Fibroblast of pulmonary artery (primary cell): ENCODE measurements around the gene ATP2B3.

Experiments used
- DNase-seq: peaks from one replicate; pipeline ENCODE4 v3.0.0-alpha.2; 2010; ENCODE audit warnings: low read depth
- H3K4me3 ChIP-seq: replicated peaks from 2 replicates; pipeline ENCODE4 v1.5.1; 2011; ENCODE audit warnings: low read depth, mild to moderate bottlenecking, control low read depth, low read length, moderate library complexity
- TF ChIP-seq, protein P1 (sequence below): IDR thresholded peaks from 2 replicates; pipeline ENCODE4 v1.5.1; 2011; ENCODE audit warnings: mild to moderate bottlenecking, control low read depth, low read length, inconsistent platforms; ENCODE audit errors: missing control alignments

ATP2B3 gene

DNA sequence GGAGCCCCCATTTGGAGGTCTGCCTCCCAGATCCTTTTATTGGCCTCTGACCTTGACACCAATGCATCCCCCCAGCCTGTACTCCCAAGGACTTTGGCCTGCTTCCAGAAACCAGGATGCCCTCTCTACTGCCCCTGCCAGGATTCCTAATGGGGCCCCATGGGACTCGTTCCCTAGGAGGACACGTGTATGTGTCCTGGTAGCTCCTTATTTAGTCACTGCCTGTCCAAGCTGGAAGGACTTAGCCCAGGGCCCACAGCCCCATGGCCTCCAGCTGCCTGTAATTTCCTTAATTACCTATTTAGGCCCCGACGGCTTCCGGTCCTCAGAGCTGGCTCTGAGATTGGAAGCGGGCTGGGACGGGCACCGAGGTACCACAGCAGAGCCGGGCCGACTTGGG, 9.4 kb downstream of the ATP2B3 start:
- no peak for DNase-seq
- TF ChIP-seq, protein P1, sequence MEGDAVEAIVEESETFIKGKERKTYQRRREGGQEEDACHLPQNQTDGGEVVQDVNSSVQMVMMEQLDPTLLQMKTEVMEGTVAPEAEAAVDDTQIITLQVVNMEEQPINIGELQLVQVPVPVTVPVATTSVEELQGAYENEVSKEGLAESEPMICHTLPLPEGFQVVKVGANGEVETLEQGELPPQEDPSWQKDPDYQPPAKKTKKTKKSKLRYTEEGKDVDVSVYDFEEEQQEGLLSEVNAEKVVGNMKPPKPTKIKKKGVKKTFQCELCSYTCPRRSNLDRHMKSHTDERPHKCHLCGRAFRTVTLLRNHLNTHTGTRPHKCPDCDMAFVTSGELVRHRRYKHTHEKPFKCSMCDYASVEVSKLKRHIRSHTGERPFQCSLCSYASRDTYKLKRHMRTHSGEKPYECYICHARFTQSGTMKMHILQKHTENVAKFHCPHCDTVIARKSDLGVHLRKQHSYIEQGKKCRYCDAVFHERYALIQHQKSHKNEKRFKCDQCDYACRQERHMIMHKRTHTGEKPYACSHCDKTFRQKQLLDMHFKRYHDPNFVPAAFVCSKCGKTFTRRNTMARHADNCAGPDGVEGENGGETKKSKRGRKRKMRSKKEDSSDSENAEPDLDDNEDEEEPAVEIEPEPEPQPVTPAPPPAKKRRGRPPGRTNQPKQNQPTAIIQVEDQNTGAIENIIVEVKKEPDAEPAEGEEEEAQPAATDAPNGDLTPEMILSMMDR = no peak
- no peak overlapping the region for H3K4me3 ChIP-seq

DNA sequence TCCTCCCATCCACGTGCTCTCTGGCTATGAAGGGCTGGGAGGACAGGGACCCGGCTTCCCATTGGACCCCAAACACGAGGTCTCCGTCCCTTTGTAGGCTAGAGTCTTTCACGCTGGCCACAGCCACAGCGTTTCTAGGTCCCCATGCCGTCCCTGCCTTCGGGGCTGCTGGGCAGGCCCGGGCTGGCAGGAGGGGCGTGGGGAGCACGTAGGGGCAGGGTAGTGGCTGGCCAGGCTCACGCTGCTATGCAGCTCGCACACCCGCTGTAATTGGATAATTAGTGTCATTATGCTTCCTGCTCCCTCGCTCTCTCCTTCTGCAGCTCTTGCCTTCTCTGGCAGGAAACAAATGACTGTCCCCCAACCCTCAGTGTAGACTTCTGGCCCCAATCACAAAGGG, 9.8 kb downstream of the ATP2B3 start:
- H3K4me3 ChIP-seq = no peak overlapping the region
- no peak for DNase-seq
- TF ChIP-seq, protein P1 = no peak

DNA sequence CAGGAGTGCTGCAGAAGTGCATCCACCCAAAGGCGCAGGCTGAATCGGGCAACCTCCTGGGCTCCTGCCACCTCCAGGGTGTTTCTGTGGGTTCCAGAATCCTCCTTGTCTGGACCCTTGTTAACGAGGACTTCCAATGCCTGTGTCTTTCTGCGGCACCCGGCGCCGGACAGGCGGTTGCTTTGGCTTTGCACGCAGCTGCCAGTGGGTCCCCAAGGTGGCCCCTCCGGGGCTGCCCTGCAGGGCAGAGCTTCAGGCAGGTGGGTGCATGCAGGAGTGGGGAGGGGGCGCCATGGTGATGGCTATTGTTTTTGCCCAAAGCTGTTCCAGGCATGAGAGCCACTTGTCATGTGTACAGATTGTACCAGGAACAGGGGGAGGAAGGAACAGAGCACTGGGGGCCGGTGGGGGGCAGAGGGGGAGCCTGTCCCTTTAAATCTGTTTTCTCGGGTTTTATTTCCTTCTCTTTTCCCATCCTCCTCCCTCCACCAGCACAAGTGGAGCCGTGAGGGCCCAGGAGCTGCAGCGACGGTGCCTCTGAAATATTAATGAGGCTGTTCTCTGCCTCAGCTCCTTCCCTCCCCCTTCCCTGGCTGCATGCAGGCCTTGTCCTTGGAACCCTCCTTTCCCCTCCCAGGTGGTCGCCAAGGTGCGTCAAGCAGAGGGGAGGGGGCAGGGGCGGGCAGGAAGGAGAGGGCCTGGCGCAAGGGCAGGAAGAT, 13.1 kb downstream of the ATP2B3 start:
- TF ChIP-seq, protein P1 = no peak
- no peak overlapping the region for H3K4me3 ChIP-seq
- DNase-seq = no peak

DNA sequence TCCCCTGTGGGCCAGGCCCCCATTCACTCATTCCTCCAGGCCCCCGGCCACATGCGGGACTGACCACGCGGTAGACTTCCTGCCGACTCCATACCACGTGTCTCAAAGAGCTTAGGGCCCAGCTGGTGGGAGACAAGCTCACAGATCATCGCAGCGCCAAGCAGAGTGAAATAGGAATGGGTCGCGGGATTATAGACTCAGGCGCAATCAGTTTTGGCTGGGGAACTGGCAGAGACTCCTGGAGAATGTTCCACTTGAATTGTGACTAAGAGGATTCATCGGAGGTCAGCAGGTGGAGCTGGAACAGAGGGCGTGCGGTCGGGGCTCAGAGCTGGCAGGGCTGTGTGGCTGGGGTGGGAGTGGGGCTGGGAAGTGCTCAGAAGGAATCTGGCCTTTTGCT, 15.6 kb downstream of the ATP2B3 start:
- DNase-seq = no peak
- no peak overlapping the region for H3K4me3 ChIP-seq
- TF ChIP-seq, protein P1 = no peak

DNA sequence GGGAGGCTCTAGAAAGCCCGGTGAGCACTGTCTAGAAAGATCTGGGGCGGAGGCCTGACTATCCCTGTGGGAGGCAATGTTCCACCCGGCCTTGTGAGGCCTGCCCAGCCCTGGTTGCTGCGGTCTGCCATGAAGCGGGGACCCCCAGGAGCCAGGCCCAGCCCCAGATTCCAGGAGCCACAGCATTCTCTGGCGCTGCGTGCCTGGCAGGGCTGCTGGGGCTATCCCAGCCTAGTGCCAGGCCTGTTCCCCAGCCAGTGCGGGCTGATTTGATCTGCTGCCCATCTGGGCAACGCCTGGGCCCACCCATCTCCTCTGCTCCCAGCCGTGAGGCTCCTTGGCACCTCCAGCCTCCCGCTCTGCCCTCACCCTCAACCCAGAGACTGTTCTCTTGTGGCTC, 19.6 kb downstream of the ATP2B3 start:
- H3K4me3 ChIP-seq = no peak overlapping the region
- TF ChIP-seq, protein P1 = no peak
- no peak for DNase-seq

DNA sequence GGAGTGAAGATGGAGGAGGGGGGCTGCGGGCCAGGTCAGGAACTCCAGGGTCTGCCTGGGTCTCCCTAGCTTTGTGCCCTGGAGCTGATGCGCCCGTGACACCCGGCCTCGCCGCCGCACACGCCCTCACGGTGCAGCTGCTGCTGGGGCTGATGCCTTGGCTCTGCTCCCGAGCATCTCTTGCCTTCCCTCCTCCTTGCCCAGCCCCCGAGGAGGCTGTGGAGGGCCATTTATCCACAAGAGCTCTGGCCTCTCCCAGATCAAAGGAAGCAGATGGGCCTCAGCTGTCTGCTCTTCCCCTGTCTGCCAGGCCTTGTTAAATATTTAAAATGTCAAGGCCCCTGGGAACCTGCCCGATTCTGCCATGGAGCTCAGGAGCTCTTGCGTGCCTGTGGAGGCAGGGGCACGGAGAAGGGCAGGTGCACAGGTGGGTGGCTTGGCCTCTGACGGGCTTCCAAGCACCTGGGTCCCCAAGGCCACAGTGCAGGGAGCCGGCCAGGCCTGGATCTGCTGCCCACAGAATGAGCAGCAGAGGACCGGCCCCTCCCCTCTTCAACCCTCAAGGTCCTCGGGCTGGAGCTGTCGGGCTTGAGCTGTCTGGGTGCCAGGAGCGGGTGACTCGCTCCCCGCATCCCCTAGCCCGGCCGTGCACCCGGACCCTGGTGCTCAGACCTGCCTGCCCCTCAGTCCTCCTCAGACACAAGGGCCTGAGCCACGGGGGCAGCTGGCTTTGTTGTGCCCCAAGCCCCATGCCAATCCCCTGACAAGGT, 20.3 kb downstream of the ATP2B3 start:
- H3K4me3 ChIP-seq = no peak overlapping the region
- TF ChIP-seq, protein P1 = no peak
- DNase-seq = no peak
